GDM1 (cell line): ENCODE results near the gene TJP1.
"Not testable (repeated sequence)": the region's sequence is repeated elsewhere in the genome, so short reads cannot be mapped to it uniquely, and the experiment has no call there.

Source experiments
- DNase-seq: peaks from one replicate; lab custom pipeline; 2025; lab: John Stamatoyannopoulos, UW

TJP1 gene

GRCh38 chr15:29799859-29800258 lies 22.4 kb downstream of the TJP1 start:
- no peak for DNase-seq

- no peak for DNase-seq
These were observed 26.7 kb downstream of the TJP1 start for GRCh38 chr15:29795610-29796009.

DNA sequence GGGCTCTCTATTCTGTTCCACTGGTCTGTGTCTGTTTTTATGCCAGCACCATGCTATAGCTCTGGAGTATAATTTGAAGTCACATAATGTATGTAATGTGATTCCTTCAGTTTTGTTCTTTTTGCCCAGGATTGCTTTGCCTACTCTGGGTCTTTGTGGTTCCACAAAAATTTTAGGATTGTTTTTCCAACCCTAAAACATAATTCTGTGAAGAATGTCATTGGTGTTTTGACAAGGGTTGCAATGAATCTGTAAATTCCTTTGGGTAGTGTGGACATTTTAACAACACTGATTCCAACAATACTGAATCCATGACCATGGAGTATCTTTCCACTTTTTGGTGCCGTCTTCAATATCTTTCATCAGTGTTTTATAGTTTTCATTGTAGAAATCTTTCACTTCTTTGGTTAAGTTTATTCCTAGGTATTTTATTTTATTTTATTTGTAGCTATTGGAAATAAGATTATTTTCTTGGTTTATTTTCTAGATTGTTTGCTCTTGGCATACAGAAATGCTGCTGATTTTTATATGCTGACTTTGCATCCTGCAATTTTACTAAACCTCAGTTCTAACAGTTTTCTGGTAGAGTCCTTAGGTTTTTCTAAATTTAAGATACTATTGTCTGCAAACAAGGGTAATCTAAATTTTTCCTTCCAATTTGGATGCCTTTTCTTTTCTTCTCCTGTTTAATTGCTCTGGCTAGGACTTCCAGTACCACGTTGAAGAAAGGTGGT lies 29.7 kb downstream of the TJP1 start:
- DNase-seq: no peak

DNA sequence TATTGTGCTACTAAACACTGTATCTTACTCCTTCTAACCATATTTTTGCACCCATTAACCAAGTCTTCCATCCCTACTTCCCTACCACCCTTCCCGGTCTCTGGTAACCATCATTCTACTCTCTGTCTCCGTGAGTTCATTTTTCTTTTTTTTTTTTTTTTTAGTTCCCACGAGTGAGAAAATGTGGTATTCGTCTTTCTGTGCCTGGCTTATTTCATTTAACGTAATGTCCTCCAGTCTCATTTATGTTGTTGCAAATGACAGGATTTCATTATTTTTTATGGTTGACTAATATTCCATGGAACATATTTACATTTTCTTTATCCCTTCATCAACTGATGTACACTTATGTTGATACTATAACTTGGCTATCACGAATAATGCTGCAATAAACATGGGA lies 31.7 kb downstream of the TJP1 start:
- DNase-seq: no peak

DNA sequence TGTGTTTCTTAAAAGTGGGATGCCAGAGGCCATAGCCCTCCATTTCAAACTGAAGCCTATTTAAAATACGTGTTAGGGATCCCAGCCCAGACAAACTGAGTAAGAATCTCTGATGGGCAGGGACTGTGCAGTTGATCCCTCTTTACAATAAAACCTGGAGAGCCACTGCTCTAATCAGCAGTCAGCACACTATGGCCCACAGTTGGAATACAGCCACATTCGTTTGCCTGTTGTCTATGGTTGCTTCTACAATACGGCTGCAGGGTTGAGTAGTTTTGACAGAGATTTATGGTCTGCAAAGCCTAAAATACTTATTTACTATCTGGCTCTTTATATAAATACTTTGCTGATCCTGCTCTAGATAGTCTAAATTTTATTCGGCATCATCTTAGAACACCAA lies 32.4 kb downstream of the TJP1 start:
- DNase-seq: no peak

GRCh38 chr15:29788433-29789034 lies 33.7 kb downstream of the TJP1 start:
- no peak for DNase-seq

DNA sequence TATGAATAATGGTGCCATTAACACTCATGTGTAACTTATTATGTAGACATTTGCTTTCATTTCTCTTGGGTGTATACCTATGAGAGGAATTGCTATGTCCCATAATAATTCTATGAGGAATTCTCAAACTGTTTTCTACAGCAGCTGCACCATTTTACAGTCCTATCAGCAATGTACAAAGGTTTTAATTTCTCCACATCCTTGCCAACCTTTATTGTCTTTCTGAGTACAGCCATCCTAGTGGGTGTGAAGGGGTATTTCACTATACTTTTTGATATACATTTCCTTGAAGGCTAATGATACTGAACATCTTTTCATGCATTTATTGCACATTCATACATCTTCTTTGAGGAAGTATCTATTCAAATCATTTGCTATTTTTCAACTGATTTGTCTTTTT lies 34.5 kb downstream of the TJP1 start:
- no peak for DNase-seq

DNA sequence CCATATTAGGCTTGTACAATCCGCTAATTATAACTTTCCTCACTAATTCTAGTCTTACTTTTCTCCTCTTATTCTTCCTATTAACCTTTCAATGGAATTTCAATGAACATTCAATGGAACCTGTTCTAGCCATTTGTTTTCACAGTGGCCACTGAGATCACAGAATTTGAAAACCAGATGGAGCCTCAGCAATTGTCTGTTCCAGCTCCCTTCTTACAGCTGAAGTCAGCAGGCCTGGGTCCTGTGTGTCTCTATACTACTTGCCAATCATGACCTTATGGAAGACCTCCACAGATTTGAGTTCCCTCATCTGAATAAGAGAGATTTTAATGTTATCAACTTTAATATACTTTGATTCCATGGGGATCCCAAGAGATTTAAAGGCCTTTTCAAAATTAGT lies 36.6 kb downstream of the TJP1 start:
- DNase-seq: no peak

DNA sequence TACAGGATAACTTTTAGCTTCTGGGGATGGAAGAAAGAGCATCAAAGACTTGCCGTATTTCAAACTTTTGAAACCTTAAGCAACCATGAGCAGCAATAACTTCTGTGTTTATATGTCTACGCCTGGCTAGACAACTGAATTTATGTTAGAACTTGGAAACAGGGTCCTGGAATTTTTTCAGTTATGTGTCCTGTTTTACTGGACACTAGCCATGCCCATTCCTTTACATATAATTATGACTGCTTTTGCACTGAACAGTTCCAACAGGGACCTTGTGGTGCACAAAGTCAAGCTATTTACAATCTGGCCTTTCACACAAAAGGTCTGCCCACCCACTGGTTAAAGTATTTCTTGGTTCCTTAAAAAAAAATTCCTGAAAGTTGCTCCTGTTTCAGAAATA lies 37.1 kb downstream of the TJP1 start:
- DNase-seq: no peak

- DNase-seq: no peak
These were observed 37.9 kb downstream of the TJP1 start for GRCh38 chr15:29784413-29784812.

GRCh38 chr15:29782816-29783215 lies 39.5 kb downstream of the TJP1 start:
- not testable (repeated sequence) for DNase-seq

- DNase-seq: no peak
These were observed 43.9 kb downstream of the TJP1 start for GRCh38 chr15:29778382-29778781.

DNA sequence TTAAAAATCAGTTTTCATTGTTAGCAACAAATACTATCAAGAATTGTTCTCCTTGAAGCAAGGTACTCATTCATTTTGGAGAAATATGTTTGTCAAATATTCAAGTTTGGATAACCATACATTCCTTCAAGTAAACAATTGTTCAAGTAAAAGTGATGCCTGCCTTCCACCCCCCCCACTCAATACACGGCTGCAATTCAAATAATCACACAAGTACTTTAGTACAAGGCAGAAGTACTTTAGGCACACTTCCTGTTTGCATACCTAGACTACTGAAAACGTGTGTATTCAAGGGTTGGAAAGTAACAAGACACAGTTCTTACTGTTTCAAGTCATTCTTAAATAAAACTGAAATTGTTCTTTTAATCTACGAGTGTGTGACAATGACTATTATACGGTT lies 45.4 kb downstream of the TJP1 start:
- DNase-seq: no peak

- DNase-seq: no peak
These were observed 47.4 kb downstream of the TJP1 start for GRCh38 chr15:29774900-29775299.

DNA sequence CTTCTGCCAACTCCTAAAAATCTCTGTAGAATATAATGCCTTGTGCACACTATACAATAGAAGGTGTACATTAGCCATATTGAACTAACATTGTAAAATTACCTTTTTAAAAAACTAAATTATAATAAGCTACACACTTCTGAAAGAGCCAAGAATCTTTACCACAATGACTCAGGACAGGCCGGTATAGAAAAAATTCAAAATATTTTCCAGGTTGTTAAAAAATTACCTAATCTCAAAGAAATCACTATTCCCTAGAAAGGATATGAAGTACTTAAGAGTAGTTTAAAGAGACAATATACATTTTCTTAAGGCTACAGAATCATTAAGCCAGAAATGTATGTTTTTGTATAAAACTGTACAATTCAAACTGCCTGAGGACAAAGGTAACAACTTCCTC lies 48.5 kb downstream of the TJP1 start:
- DNase-seq: no peak

- DNase-seq: no peak
These were observed 49.3 kb downstream of the TJP1 start for GRCh38 chr15:29773000-29773399.

DNA sequence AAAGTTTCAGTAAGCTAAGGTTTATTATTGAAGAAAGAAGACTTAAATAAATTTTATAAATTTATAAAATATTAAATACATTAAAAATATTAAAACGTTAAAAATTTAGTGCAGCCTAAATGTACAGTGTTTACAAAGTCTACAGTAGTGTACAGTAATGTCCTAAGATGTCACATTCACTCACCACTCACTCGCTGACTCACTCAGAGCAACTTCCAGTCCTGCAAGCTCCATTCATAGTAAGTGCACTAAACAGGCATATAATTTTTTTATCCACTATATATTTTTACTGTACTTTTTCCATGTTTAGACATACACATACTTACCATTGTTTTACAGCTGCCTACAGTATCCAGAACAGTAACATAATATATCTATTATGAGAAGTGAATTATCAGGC lies 51.5 kb downstream of the TJP1 start:
- no peak for DNase-seq

DNA sequence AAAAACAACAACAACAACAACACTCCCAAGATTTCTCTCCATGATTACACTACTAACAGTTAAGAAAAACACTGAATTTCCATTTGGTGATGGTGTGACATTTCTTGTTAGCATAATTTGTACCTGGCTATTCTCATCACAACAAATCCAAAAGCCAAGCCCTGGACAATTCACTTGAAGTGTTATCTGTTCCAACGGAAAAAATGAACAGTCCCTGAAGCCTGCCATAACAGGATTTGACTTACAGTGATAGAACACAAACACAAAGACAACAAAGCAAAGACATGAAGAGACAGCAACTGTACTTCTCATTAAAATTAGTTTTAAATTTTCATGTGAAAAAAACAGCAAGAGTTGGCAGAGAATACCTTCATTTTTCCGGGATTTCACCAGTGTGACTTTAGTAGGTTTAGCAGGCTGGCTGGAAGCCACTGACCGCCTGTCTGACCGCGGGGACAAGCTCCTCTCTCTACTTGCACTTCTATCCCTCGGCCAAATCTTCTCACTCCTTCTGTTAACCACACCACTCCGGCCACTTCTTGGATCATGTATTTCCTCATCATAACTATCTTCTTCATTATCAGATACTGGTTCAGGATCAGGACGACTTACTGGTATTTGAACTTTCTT lies 56.3 kb downstream of the TJP1 start:
- no peak for DNase-seq

DNA sequence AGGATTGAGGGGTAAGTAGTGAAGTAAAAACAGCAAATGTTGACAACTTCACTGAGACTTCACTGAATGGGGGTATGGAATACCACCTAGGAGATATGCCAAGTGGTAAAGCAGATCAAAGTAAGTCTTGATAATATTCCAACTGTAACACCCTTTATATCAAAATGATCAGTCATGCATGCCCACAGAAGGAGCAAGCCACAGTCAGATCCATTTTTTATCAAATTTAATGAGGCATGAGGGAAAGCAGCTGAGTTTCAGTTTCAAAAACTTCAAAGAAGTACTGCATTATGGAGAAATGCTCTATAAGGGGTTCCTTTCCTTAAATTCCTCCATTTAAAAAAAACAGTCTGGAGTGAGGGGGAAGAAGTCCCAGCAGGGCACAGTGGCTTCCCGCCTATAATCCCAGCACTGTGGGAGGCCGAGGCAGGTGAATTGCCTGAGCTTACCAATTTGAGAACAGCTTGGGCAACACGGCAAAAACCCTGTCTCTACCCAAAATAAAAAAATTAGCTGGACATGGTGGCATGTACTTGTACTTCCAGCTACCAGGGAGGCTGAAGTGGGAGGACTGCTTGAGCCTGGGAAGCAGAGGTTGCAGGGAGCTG lies 56.9 kb downstream of the TJP1 start:
- no peak for DNase-seq

GRCh38 chr15:29759596-29759995 lies 62.7 kb downstream of the TJP1 start:
- no peak for DNase-seq

DNA sequence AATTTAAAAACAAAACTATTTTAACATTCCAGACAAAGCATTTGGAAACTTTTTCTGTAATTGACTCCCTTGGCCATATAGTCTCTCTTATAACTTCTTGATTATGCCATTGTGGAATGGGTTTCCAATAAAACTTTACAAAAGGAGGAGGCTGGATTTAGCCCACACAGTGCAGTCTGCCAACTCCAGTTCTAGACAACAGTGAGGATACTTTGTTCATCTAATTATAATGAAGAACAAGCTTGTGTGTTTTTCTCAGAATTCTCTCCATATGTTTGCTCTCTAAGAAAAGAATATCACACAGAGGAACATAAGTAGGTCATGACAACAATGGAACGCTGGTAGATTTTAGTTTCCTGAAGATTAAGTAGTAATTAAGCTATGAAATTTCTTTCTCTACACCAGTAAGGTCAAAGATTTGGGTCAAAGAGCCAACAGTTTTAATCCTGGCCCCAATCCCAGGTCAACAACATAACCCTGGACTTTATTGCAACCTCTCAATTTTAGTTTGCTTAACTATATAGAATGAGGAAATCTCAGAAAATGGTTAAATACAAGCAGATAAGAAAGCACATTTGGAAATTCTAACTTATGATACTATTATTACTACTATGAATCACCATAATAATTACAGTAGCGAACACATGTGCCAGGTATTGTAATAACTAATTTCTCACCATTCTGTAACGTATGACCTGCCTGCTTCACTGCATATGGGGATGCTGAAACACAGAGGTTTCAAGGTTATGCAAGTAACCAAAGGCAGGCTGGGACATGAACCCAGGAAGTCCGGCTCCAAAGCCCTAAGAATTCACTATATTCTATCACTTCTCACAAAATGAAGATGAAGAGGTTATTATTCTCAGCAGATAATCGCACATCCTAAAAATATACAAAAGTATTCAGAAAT lies 65.7 kb downstream of the TJP1 start:
- DNase-seq: no peak

DNA sequence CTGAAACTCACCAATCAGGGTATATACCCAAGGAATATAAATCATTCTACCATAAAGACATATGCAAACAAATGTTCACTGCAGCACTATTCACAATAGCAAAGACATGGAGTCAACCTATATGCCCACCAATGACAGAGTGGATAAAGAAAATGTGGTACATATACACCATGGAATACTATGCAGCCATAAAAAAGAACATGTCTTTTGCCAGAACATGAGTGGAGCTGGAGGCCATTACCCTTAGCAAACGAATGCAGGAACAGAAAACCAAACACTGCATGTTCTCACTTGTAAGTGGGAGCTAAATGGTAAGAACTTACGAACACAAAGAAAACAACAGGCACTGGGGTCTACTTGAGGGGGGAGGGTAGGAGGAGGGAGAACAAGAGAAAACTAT lies 68.3 kb downstream of the TJP1 start:
- not testable (repeated sequence) for DNase-seq
